Muscle layer of duodenum (tissue), 2 donors: ENCODE results near the gene FAM83F.
A peak's percentile ranks its signal among the peaks of the same experiment; 100 is the strongest.

Experiments used
- H3K27ac ChIP-seq: one replicate; pipeline ENCODE4 v1.7.0; 2013; ENCODE audit warnings: mild to moderate bottlenecking, low read length
- H3K27me3 ChIP-seq: one replicate; pipeline ENCODE4 v1.7.0; 2013; ENCODE audit warnings: low read depth, mild to moderate bottlenecking, control low read depth, low read length
- H3K36me3 ChIP-seq, 2 donors: one replicate each; pipeline ENCODE4 v1.7.0; 2013; ENCODE audit warnings: low read length in 2 of 2, control low read depth in 1 of 2, mild to moderate bottlenecking in 1 of 2; ENCODE audit not compliant: insufficient read depth in 2 of 2, control insufficient read depth in 1 of 2
- H3K4me1 ChIP-seq, 2 donors: one replicate each; pipeline ENCODE4 v1.7.0; 2013; ENCODE audit warnings: low read length in 2 of 2, mild to moderate bottlenecking in 2 of 2, control low read depth in 1 of 2, moderate library complexity in 1 of 2; ENCODE audit not compliant: insufficient read depth in 2 of 2, control insufficient read depth in 1 of 2
- H3K4me3 ChIP-seq, 2 donors: one replicate each; pipeline ENCODE4 v1.7.0; 2013; ENCODE audit warnings: low read length in 2 of 2, low read depth in 1 of 2, mild to moderate bottlenecking in 1 of 2
- H3K9me3 ChIP-seq, 2 donors: one replicate each; pipeline ENCODE4 v1.7.0; 2013; ENCODE audit warnings: low read length in 2 of 2, control low read depth in 1 of 2, mild to moderate bottlenecking in 1 of 2; ENCODE audit not compliant: control insufficient read depth in 1 of 2
- donor health status: healthy.

The FAM83F gene

GRCh38 chr22:40043081-40043480, 48.3 kb downstream of the FAM83F start:
- no peaks in the 10 kb centered on the region for H3K9me3 ChIP-seq
- H3K4me3 ChIP-seq = peak overlapping the region; percentile 77 to 83
- no peaks in the 10 kb centered on the region for H3K36me3 ChIP-seq
- no peaks in the 10 kb centered on the region for H3K27me3 ChIP-seq
- peak overlapping the region; percentile 98 for H3K27ac ChIP-seq
- peaks cover 14 to 49% of the 10 kb centered on the region in 2 donors for H3K4me1 ChIP-seq

- H3K4me1 ChIP-seq = peaks cover 14 to 49% of the 10 kb centered on the region in 2 donors
- peak overlapping the region; percentile 77 to 83 for H3K4me3 ChIP-seq
- no peaks in the 10 kb centered on the region for H3K9me3 ChIP-seq
- H3K27me3 ChIP-seq = no peaks in the 10 kb centered on the region
- peak overlapping the region; percentile 98 for H3K27ac ChIP-seq
- no peaks in the 10 kb centered on the region for H3K36me3 ChIP-seq
These were observed 49.0 kb downstream of the FAM83F start for GRCh38 chr22:40043793-40044101.

GRCh38 chr22:40044102-40044869, 49.5 kb downstream of the FAM83F start:
- Histone ChIP-seq H3K27me3 (no peaks in the 10 kb centered on the region), H3K36me3 (no peaks in the 10 kb centered on the region), H3K4me1 (peaks cover 14 to 49% of the 10 kb centered on the region in 2 donors), H3K9me3 (no peaks in the 10 kb centered on the region), H3K4me3 (peak overlapping the region; percentile 77 to 83), H3K27ac (peak overlapping the region; percentile 98)

- Histone ChIP-seq H3K9me3 (no peaks in the 10 kb centered on the region), H3K36me3 (no peaks in the 10 kb centered on the region), H3K4me1 (peaks cover 14 to 47% of the 10 kb centered on the region in 2 donors), H3K27ac (peak overlapping the region; percentile 63), H3K4me3 (peak overlapping the region; percentile 85), H3K27me3 (no peaks in the 10 kb centered on the region)
These were observed 50.4 kb downstream of the FAM83F start for GRCh38 chr22:40044870-40045834.

- Histone ChIP-seq H3K36me3 (no peaks in the 10 kb centered on the region), H3K27ac (no peak overlapping the region), H3K4me3 (peak overlapping the region; percentile 85), H3K9me3 (no peaks in the 10 kb centered on the region), H3K4me1 (peaks cover 10 to 45% of the 10 kb centered on the region in 2 donors), H3K27me3 (no peaks in the 10 kb centered on the region)
These were observed 51.4 kb downstream of the FAM83F start for GRCh38 chr22:40046126-40046525.

GRCh38 chr22:40050258-40050657, 55.5 kb downstream of the FAM83F start:
- no peaks in the 10 kb centered on the region for H3K36me3 ChIP-seq
- H3K9me3 ChIP-seq = no peaks in the 10 kb centered on the region
- H3K4me3 ChIP-seq = no peak overlapping the region
- no peaks in the 10 kb centered on the region for H3K27me3 ChIP-seq
- H3K27ac ChIP-seq = no peak overlapping the region
- peaks cover 0 to 30% of the 10 kb centered on the region in 2 donors for H3K4me1 ChIP-seq

- Histone ChIP-seq H3K4me3 (no peak overlapping the region), H3K27me3 (no peaks in the 10 kb centered on the region), H3K27ac (no peak overlapping the region), H3K9me3 (no peaks in the 10 kb centered on the region), H3K4me1 (peaks cover 0 to 21% of the 10 kb centered on the region in 2 donors), H3K36me3 (no peaks in the 10 kb centered on the region)
These were observed 56.6 kb downstream of the FAM83F start for GRCh38 chr22:40051322-40051721.

- no peaks in the 10 kb centered on the region for H3K36me3 ChIP-seq
- H3K27me3 ChIP-seq = no peaks in the 10 kb centered on the region
- H3K9me3 ChIP-seq = no peaks in the 10 kb centered on the region
- peaks cover 0 to 21% of the 10 kb centered on the region in 2 donors for H3K4me1 ChIP-seq
- no peak overlapping the region for H3K27ac ChIP-seq
- H3K4me3 ChIP-seq = no peak overlapping the region
These were observed 58.7 kb downstream of the FAM83F start for GRCh38 chr22:40053460-40053859.

- Histone ChIP-seq H3K4me3 (no peak overlapping the region), H3K27me3 (no peaks in the 10 kb centered on the region), H3K27ac (no peak overlapping the region), H3K4me1 (peaks cover 0 to 21% of the 10 kb centered on the region in 2 donors), H3K9me3 (no peaks in the 10 kb centered on the region), H3K36me3 (no peaks in the 10 kb centered on the region)
These were observed 59.7 kb downstream of the FAM83F start for GRCh38 chr22:40054486-40054885.

- H3K27ac ChIP-seq = no peak overlapping the region
- no peaks in the 10 kb centered on the region for H3K9me3 ChIP-seq
- H3K4me1 ChIP-seq = peaks cover 0 to 17% of the 10 kb centered on the region in 2 donors
- no peak overlapping the region for H3K4me3 ChIP-seq
- H3K27me3 ChIP-seq = no peaks in the 10 kb centered on the region
- H3K36me3 ChIP-seq = no peaks in the 10 kb centered on the region
These were observed 60.6 kb downstream of the FAM83F start for GRCh38 chr22:40055143-40055883.

GRCh38 chr22:40056154-40056553, 61.4 kb downstream of the FAM83F start:
- H3K4me1 ChIP-seq = peaks cover 0 to 10% of the 10 kb centered on the region in 2 donors
- no peak overlapping the region for H3K4me3 ChIP-seq

More at GRCh38 chr22:40056154-40056553, 61.4 kb downstream of the FAM83F start:
- no peaks in the 10 kb centered on the region for H3K9me3 ChIP-seq
- no peak overlapping the region for H3K27ac ChIP-seq
- H3K27me3 ChIP-seq = no peaks in the 10 kb centered on the region
- H3K36me3 ChIP-seq = no peaks in the 10 kb centered on the region
